Caco-2 (cell line): Measurements from ENCODE around the gene FRY. TPM values are rescaled to one million over a fixed set of nuclear protein-coding genes. Genes with fewer than 3 reads are reported as not detected.

Source experiments
- BruUV-seq: library from RNA; stranded (reverse); fragments of 400-500 nt; replicated peaks from 2 replicates; lab custom pipeline; 2021; lab: Mats Ljungman, UMichigan
- CTCF ChIA-PET: fragments of 300-600 bp; sonication (Branson Sonifier 250); formaldehyde crosslinking; loops from one replicate; lab custom pipeline; 2022; ENCODE audit warnings: antibody characterized with exemption; lab: Charles Lee
- POLR2A ChIA-PET: fragments of 300-600 bp; sonication (Branson Sonifier 250); formaldehyde crosslinking; loops from one replicate; lab custom pipeline; 2022; ENCODE audit warnings: antibody characterized with exemption; lab: Charles Lee
- DNase-seq, 2 experiments: peaks; one replicate each; pipeline versions ENCODE4 v3.0.0 to v3.0.0-alpha.2; 2020 to 2022
- H3K27me3 ChIP-seq: replicated peaks from 2 replicates; pipeline ENCODE4 v1.6.0; 2011; ENCODE audit warnings: low read length; ENCODE audit not compliant: control insufficient read depth, insufficient read depth
- H3K36me3 ChIP-seq: 2 replicates; pipeline ENCODE4 v1.5.1; 2011; ENCODE audit warnings: low read length; ENCODE audit not compliant: control insufficient read depth, insufficient read depth
- H3K4me1 ChIP-seq: fragments of 250-450 bp; sonication (Bioruptor Pico); 2 replicates; pipeline ENCODE4 v1.5.1; 2020; ENCODE audit warnings: mild to moderate bottlenecking
- H3K4me3 ChIP-seq: 2 replicates; pipeline ENCODE4 v1.5.1; 2011; ENCODE audit warnings: low read depth, mild to moderate bottlenecking, control low read depth, low read length
- H3K9me3 ChIP-seq: fragments of 250-450 bp; sonication (Bioruptor Pico); 2 replicates; pipeline ENCODE4 v1.5.1; 2020; ENCODE audit warnings: mild to moderate bottlenecking, moderate library complexity
- H3K27ac Mint-ChIP-seq: one replicate; pipeline ENCODE4 v1.8.0; 2022; ENCODE audit warnings: mixed read lengths; ENCODE audit not compliant: unreplicated experiment
- H3K27me3 Mint-ChIP-seq: one replicate; pipeline ENCODE4 v1.8.0; 2022; ENCODE audit warnings: mixed read lengths; ENCODE audit not compliant: insufficient read depth, unreplicated experiment
- H3K36me3 Mint-ChIP-seq: one replicate; pipeline ENCODE4 v1.8.0; 2022; ENCODE audit warnings: mild to moderate bottlenecking, mixed read lengths; ENCODE audit not compliant: insufficient read depth, unreplicated experiment
- H3K4me1 Mint-ChIP-seq: one replicate; pipeline ENCODE4 v1.8.0; 2022; ENCODE audit warnings: low read depth, mixed read lengths; ENCODE audit not compliant: unreplicated experiment
- H3K4me3 Mint-ChIP-seq: one replicate; pipeline ENCODE4 v1.8.0; 2022; ENCODE audit warnings: mild to moderate bottlenecking, moderate library complexity, mixed read lengths; ENCODE audit not compliant: unreplicated experiment
- H3K9me3 Mint-ChIP-seq: one replicate; pipeline ENCODE4 v1.8.0; 2022; ENCODE audit warnings: mixed read lengths; ENCODE audit not compliant: unreplicated experiment
- intact Hi-C: fragments of 100-400 bp; cut with micrococcal nuclease; formaldehyde crosslinking; loops from one replicate; pipeline ENCODE4 v1.10.0; 2022; ENCODE audit not compliant: unreplicated experiment
- total RNA-seq: library from RNA; stranded (reverse); gene quantifications from 2 replicates; pipeline ENCODE4 v1.2.3, GENCODE V29; 2022
- TF ChIP-seq, protein P1 (sequence below), 2 experiments: fragments of 200-600 bp in 1 of 2; IDR thresholded peaks; 1 replicate in 1 of 2; 2 replicates in 1 of 2; pipeline versions ENCODE4 v1.5.1 to v1.8.0; 2011 to 2022; ENCODE audit warnings: antibody characterized with exemption in 1 of 2, control low read depth in 1 of 2, inconsistent platforms in 1 of 2, low read depth in 1 of 2, low read length in 1 of 2, mild to moderate bottlenecking in 1 of 2, moderate library complexity in 1 of 2; ENCODE audit not compliant: insufficient read depth in 1 of 2, severe bottlenecking in 1 of 2, unreplicated experiment in 1 of 2

FRY gene
- total RNA-seq, 1 experiment from 2014 or later: 118 TPM

DNA sequence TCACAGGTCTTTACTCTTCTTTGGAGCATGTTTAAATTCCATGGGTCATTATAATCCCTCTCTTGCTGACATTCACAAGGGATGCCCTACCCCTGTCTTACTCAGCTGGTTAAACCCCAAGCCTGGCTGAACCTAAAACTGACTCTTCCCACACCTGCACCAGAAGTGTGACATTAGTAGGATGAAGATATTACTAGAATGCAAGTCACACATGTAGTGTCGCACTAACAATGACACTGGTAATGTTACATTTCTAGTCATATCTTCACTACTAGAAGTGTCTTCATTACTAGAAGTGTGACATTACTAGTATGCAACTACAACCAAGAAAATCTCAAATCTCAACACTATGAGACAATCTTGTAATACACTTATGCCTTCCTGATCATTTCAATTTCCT is 269.3 kb downstream of the FRY start:
- POLR2A ChIA-PET: no interaction called here
- TF ChIP-seq, protein P1, sequence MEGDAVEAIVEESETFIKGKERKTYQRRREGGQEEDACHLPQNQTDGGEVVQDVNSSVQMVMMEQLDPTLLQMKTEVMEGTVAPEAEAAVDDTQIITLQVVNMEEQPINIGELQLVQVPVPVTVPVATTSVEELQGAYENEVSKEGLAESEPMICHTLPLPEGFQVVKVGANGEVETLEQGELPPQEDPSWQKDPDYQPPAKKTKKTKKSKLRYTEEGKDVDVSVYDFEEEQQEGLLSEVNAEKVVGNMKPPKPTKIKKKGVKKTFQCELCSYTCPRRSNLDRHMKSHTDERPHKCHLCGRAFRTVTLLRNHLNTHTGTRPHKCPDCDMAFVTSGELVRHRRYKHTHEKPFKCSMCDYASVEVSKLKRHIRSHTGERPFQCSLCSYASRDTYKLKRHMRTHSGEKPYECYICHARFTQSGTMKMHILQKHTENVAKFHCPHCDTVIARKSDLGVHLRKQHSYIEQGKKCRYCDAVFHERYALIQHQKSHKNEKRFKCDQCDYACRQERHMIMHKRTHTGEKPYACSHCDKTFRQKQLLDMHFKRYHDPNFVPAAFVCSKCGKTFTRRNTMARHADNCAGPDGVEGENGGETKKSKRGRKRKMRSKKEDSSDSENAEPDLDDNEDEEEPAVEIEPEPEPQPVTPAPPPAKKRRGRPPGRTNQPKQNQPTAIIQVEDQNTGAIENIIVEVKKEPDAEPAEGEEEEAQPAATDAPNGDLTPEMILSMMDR (IDR thresholded peaks at IDR 0.05; ENCODE audit: insufficient read depth in 1 of 2, low read depth in 1 of 2, low read length in 1 of 2, severe bottlenecking in 1 of 2, unreplicated experiment in 1 of 2): no peak
- Histone ChIP-seq H3K36me3 (no peaks in the 10 kb centered on the region), H3K4me3 (no peak overlapping the region), H3K4me1 (peaks cover under 1% of the 10 kb centered on the region; the same call in 1 of the 2 replicates), H3K9me3 (no peaks in the 10 kb centered on the region), H3K27me3 (no peaks in the 10 kb centered on the region)
- no peak for DNase-seq
- Mint-ChIP-seq H3K27ac (no peak overlapping the region), H3K9me3 (no peaks in the 10 kb centered on the region), H3K36me3 (no peaks in the 10 kb centered on the region), H3K4me1 (peaks cover 2% of the 10 kb centered on the region), H3K4me3 (no peak overlapping the region), H3K27me3 (no peaks in the 10 kb centered on the region)
- intact Hi-C loops: no loop called here
- BruUV-seq: no TSS peak
- CTCF ChIA-PET: interaction anchor here (0.5 kb wide), 1 partner anchor 14 kb away, joined by 3 read pairs; the partner anchor contains the start of genes BRCA2 and ZAR1L

DNA sequence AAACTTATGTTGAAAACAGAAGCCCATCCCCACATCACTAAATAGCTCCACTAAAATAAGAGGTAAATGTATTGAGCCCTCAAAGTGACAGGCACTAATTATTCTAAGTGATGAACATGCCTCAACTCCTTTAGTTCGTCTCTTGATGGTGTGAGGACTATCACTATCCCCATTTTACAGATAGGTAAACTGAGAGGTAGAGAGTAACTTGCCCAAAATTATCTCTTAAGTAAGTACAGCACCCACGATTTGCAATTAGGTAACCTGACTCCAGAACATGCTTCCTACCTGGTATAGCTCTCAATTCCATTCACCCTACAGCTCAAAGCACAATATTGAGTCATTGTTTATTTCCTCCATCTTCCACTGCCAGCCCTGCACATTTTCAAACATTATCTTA is 270.9 kb downstream of the FRY start:
- Histone ChIP-seq H3K9me3 (no peaks in the 10 kb centered on the region), H3K27me3 (no peaks in the 10 kb centered on the region), H3K4me1 (peaks cover 4% of the 10 kb centered on the region), H3K36me3 (no peaks in the 10 kb centered on the region), H3K4me3 (no peak overlapping the region)
- BruUV-seq: no TSS peak
- Mint-ChIP-seq H3K27me3 (no peaks in the 10 kb centered on the region), H3K36me3 (no peaks in the 10 kb centered on the region), H3K9me3 (no peaks in the 10 kb centered on the region), H3K27ac (no peak overlapping the region), H3K4me1 (peaks cover 6% of the 10 kb centered on the region), H3K4me3 (no peak overlapping the region)
- ChIA-PET POLR2A (no interaction called here), CTCF (no interaction called here)
- intact Hi-C loops: no loop called here
- TF ChIP-seq, protein P1 (IDR thresholded peaks at IDR 0.05; ENCODE audit: insufficient read depth in 1 of 2, low read depth in 1 of 2, low read length in 1 of 2, severe bottlenecking in 1 of 2, unreplicated experiment in 1 of 2): no peak
- no peak for DNase-seq

- POLR2A ChIA-PET: interaction anchor here (1.8 kb wide), 1 partner anchor 9 kb away, joined by 5 read pairs; the partner anchor contains the start of genes BRCA2 and ZAR1L
Measured at GRCh38 chr13:32305646-32306045, 274.1 kb downstream of the FRY start.

More at GRCh38 chr13:32305646-32306045, 274.1 kb downstream of the FRY start:
- H3K9me3 ChIP-seq: no peaks in the 10 kb centered on the region
- Mint-ChIP-seq H3K4me1 (peaks cover 6% of the 10 kb centered on the region), H3K4me3 (no peak overlapping the region), H3K36me3 (no peaks in the 10 kb centered on the region), H3K9me3 (no peaks in the 10 kb centered on the region), H3K27me3 (no peaks in the 10 kb centered on the region), H3K27ac (no peak overlapping the region)
- no peak overlapping the region for H3K4me3 ChIP-seq
- no TSS peak for BruUV-seq
- TF ChIP-seq, protein P1 (IDR thresholded peaks at IDR 0.05; ENCODE audit: insufficient read depth in 1 of 2, low read depth in 1 of 2, low read length in 1 of 2, severe bottlenecking in 1 of 2, unreplicated experiment in 1 of 2): no peak
- CTCF ChIA-PET: interaction anchor here (1.1 kb wide), 1 partner anchor 38 kb away, joined by 3 read pairs; no protein-coding TSS in a partner anchor
- H3K4me1 ChIP-seq: peaks cover 16% of the 10 kb centered on the region
- no peaks in the 10 kb centered on the region for H3K27me3 ChIP-seq
- intact Hi-C loops: no loop called here
- H3K36me3 ChIP-seq: no peaks in the 10 kb centered on the region
- no peak for DNase-seq
